Heart left ventricle (tissue), 13 donors: ENCODE results near the gene KDM2A.

ENCODE experiments used
- CTCF ChIP-seq, 12 donors: fragments of 200-600 bp; sonication (generic) in 4 of 12; IDR thresholded peaks; one replicate each; pipeline versions ENCODE4 v1.5.0 to v1.8.0; 2018 to 2022; ENCODE audit warnings: antibody characterized with exemption in 12 of 12, mild to moderate bottlenecking in 5 of 12
- POLR2A ChIP-seq, 2 donors: fragments of 450-650 bp; IDR thresholded peaks; one replicate each; pipeline ENCODE4 v1.6.1; 2017; ENCODE audit warnings: antibody characterized with exemption in 2 of 2, mild to moderate bottlenecking in 2 of 2, moderate library complexity in 2 of 2
- donor health status: ischemic (EF 13 %, LVEDD 7.1; RV severe dilation, severe dysfunction).
- donor health status: DM: no; HTN: yes; CAD: no.
- donor health status: DM: no; HTN: no; CAD: no.
- donor health status: ischemic (EF 25% LVEDD 6.9; RV normal size, moderate dysfunction).
- donor health status: ischemic (EF 25% LVEDD 5.7; RV mildly dilated, moderate dysfunction).
- donor health status: ischemic (EF 35%, LVEDD 5.7; RV mildly dilated, moderate dysfunction).
- donor health status: nonischemic (EF 11% LVEDD 7.7; RV severe dilation, severe dysfunction).
- donor health status: DM: yes; HTN: yes; CAD: no.
- donor health status: PGD.
- donor health status: ischemic (EF 29% LVEDD 5.4; RV normal size, mild dysfunction).
- donor health status: nonischemic (EF 23%, LVEDD 6.1; RV moderate dilation, normal function).

DNA sequence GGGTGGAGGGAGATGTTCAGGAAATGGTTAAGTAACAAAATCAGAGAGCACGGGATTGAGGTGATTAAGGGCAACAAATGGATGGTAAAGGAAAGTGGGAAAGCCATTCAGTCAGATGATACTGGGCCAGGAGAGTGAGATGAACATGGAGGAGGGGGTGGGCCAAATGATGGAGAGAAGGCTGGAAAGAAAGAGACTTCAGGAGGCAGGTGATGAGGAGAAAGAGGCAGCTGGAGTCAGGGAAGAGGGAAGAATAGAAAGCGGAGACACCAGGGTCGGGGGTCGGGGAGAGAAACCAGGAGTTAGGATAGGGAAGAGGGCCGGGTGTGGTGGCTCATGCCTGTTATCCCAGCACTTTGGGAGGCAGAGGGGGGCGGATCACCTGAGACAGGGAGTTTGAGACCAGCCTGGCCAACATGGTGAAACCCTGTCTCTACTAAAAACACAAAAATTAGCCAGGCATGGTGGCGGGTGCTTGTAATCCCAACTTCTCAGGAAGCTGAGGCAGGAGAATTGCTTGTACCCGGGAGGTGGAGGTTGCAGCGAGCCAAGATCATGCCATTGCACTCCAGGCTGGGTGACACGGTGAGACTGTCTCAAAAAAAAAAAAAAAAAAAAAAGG, 4.7 kb upstream of the KDM2A start:
- TF ChIP-seq CTCF (IDR thresholded peaks at IDR 0.05) (no peak), POLR2A (IDR thresholded peaks at IDR 0.05) (no peak)
